ENCODE results near the gene RFX5.

GRCh38 chr1:151346769-151347522 lies at the start of gene RFX5:
- TF ChIP-seq CTCF (IDR thresholded peaks at IDR 0.05; ENCODE audit: low read depth, low read length, poor library complexity, severe bottlenecking) (no peak), EZH2phosphoT487 (IDR thresholded peaks at IDR 0.05; ENCODE audit: borderline replicate concordance, low read length) (no peak)
